ENCODE measurements around the gene NETO1.

DNA sequence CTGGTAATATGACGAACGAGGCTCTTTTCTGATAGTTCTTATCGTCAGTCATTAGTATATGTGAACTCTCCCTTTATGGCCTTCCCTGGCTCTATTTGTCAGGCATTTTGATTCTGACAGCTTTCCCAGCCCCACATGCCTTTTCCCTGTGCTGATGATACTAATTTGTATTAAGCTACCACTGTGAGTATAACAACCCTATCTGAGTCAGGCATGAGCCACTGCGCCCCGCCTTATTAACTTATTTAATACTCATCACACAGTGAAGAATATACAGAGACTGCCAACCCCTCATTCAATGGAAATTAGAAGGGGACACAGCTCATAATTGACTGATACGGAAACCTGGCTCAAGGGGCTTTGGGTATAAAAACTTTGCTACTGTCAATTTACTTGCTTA is 140.0 kb downstream of the NETO1 start:
- TF ChIP-seq, protein P1, sequence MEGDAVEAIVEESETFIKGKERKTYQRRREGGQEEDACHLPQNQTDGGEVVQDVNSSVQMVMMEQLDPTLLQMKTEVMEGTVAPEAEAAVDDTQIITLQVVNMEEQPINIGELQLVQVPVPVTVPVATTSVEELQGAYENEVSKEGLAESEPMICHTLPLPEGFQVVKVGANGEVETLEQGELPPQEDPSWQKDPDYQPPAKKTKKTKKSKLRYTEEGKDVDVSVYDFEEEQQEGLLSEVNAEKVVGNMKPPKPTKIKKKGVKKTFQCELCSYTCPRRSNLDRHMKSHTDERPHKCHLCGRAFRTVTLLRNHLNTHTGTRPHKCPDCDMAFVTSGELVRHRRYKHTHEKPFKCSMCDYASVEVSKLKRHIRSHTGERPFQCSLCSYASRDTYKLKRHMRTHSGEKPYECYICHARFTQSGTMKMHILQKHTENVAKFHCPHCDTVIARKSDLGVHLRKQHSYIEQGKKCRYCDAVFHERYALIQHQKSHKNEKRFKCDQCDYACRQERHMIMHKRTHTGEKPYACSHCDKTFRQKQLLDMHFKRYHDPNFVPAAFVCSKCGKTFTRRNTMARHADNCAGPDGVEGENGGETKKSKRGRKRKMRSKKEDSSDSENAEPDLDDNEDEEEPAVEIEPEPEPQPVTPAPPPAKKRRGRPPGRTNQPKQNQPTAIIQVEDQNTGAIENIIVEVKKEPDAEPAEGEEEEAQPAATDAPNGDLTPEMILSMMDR (conservative IDR thresholded peaks at IDR 0.05; ENCODE audit: low read length), result no peak
- TF ChIP-seq EZH2phosphoT487 (IDR thresholded peaks at IDR 0.05; ENCODE audit: borderline replicate concordance, low read depth, low read length), result no peak
